Right ventricle myocardium superior (tissue), 1 donor: ENCODE results near the gene DIAPH3. TPM values are rescaled to one million over a fixed set of nuclear protein-coding genes. Genes with fewer than 3 reads are reported as not detected.

ENCODE experiments used
- ATAC-seq: fragments of 200-7000 bp; cut with Tn5 transposase; one replicate; pipeline ENCODE4 v1.9.1; 2020; ENCODE audit warnings: mild to moderate bottlenecking; ENCODE audit not compliant: poor library complexity
- DNase-seq: peaks from one replicate; pipeline ENCODE4 v3.0.0-alpha.2; 2020
- intact Hi-C: fragments of 100-400 bp; cut with DNase I; formaldehyde crosslinking; loops from one replicate; pipeline ENCODE4 v1.11.2; 2022
- total RNA-seq: library from RNA; stranded (reverse); fragmentation: NEBNext Ultra II Directional; extraction: Animal tissue kit (Norgen Biotek cat#: 25700); gene quantifications from one replicate; pipeline ENCODE4 v1.2.1, GENCODE V29; 2021
- donor health status: DM: no; HTN: yes; CAD: no; lungs with severe emphysema.

Gene DIAPH3
- total RNA-seq, 1 donor from 2014 or later, result 0.32 TPM

GRCh38 chr13:59997976-59998375, 165.8 kb downstream of the DIAPH3 start:
- no peak for ATAC-seq
- no peak for DNase-seq
- intact Hi-C loops, result no loop called here

- no peak for ATAC-seq
- intact Hi-C loops, result no loop called here
- DNase-seq, result no peak
Measured at GRCh38 chr13:59996461-59996980, 167.2 kb downstream of the DIAPH3 start.

GRCh38 chr13:59991395-59991794, 172.3 kb downstream of the DIAPH3 start:
- intact Hi-C loops, result no loop called here
- no peak for DNase-seq

GRCh38 chr13:59982631-59983382, 180.9 kb downstream of the DIAPH3 start:
- intact Hi-C loops, result no loop called here
- DNase-seq (no peak), ATAC-seq (no peak)

More at GRCh38 chr13:59991395-59991794, 172.3 kb downstream of the DIAPH3 start:
- ATAC-seq, result no peak

GRCh38 chr13:59979589-59979988, 184.1 kb downstream of the DIAPH3 start:
- intact Hi-C loops, result no loop called here
- DNase-seq (no peak), ATAC-seq (no peak)

GRCh38 chr13:59978862-59979261, 184.9 kb downstream of the DIAPH3 start:
- ATAC-seq (no peak), DNase-seq (no peak)
- intact Hi-C loops, result no loop called here

GRCh38 chr13:59976856-59977255, 186.9 kb downstream of the DIAPH3 start:
- DNase-seq (no peak), ATAC-seq (no peak)
- intact Hi-C loops, result no loop called here

- DNase-seq (no peak), ATAC-seq (no peak)
- intact Hi-C loops, result no loop called here
Measured at GRCh38 chr13:59975807-59976435, 187.8 kb downstream of the DIAPH3 start.

GRCh38 chr13:59970847-59971246, 192.9 kb downstream of the DIAPH3 start:
- DNase-seq (no peak), ATAC-seq (no peak)
- intact Hi-C loops, result no loop called here

- DNase-seq, result no peak
- intact Hi-C loops, result no loop called here
- ATAC-seq, result no peak
Measured at GRCh38 chr13:59963827-59964226, 199.9 kb downstream of the DIAPH3 start.

GRCh38 chr13:59963383-59963782, 200.3 kb downstream of the DIAPH3 start:
- DNase-seq (no peak), ATAC-seq (no peak)
- intact Hi-C loops, result no loop called here

- DNase-seq (no peak), ATAC-seq (no peak)
- intact Hi-C loops, result no loop called here
Measured at GRCh38 chr13:59962343-59962742, 201.4 kb downstream of the DIAPH3 start.

GRCh38 chr13:59960683-59961082, 203.0 kb downstream of the DIAPH3 start:
- no peak for DNase-seq
- ATAC-seq, result no peak
- intact Hi-C loops, result no loop called here

GRCh38 chr13:59957438-59957837, 206.3 kb downstream of the DIAPH3 start:
- ATAC-seq, result no peak
- intact Hi-C loops, result no loop called here
- DNase-seq, result no peak

- intact Hi-C loops, result no loop called here
- ATAC-seq, result no peak
- no peak for DNase-seq
Measured at GRCh38 chr13:59954601-59955000, 209.1 kb downstream of the DIAPH3 start.

- ATAC-seq (no peak), DNase-seq (no peak)
- intact Hi-C loops, result no loop called here
Measured at GRCh38 chr13:59951011-59951410, 212.7 kb downstream of the DIAPH3 start.

- DNase-seq, result no peak
- ATAC-seq, result no peak
- intact Hi-C loops, result no loop called here
Measured at GRCh38 chr13:59950266-59950665, 213.5 kb downstream of the DIAPH3 start.

- DNase-seq, result no peak
Measured at GRCh38 chr13:59948686-59949085, 215.0 kb downstream of the DIAPH3 start.

GRCh38 chr13:59946944-59947343, 216.8 kb downstream of the DIAPH3 start:
- intact Hi-C loops, result no loop called here
- no peak for DNase-seq
- no peak for ATAC-seq

More at GRCh38 chr13:59948686-59949085, 215.0 kb downstream of the DIAPH3 start:
- intact Hi-C loops, result no loop called here
- no peak for ATAC-seq

GRCh38 chr13:59931621-59932020, 232.1 kb downstream of the DIAPH3 start:
- no peak for ATAC-seq
- DNase-seq, result no peak
- intact Hi-C loops, result no loop called here
